OCI-LY7 (cell line): ENCODE measurements around the gene CEACAM20. TPM values are rescaled to one million over a fixed set of nuclear protein-coding genes. Genes with fewer than 3 reads are reported as not detected.
"Not testable (repeated sequence)": the region's sequence is repeated elsewhere in the genome, so short reads cannot be mapped to it uniquely, and the experiment has no call there.

Experiments
- BruUV-seq: library from RNA; stranded (reverse); fragments of 400-500 nt; replicated peaks from 2 replicates; lab custom pipeline; 2021; lab: Mats Ljungman, UMichigan
- CTCF ChIA-PET: fragments of 300-600 bp; sonication (Branson Sonifier 250); formaldehyde crosslinking; loops from one replicate; lab custom pipeline; 2022; ENCODE audit warnings: antibody characterized with exemption; ENCODE audit not compliant: unreplicated experiment; lab: Charles Lee
- POLR2A ChIA-PET: fragments of 300-600 bp; sonication (Branson Sonifier 250); formaldehyde crosslinking; loops from one replicate; lab custom pipeline; 2022; ENCODE audit warnings: antibody characterized with exemption; lab: Charles Lee
- DNase-seq: peaks from one replicate; pipeline ENCODE4 v3.0.0-alpha.2; 2015; ENCODE audit warnings: low spot score
- H2AFZ ChIP-seq: fragments of 200-600 bp; sonication (generic), shearing (Covaris generic); 2 replicates; pipeline ENCODE4 v1.6.1; 2014; ENCODE audit warnings: mild to moderate bottlenecking, antibody characterized with exemption, low read length, moderate library complexity
- H3K27ac ChIP-seq: fragments of 200-600 bp; sonication (generic); 2 replicates; pipeline ENCODE4 v1.5.1; 2014; ENCODE audit warnings: mixed run types, low read depth, mild to moderate bottlenecking, moderate library complexity, low read length, inconsistent platforms; ENCODE audit not compliant: poor library complexity, severe bottlenecking
- H3K36me3 ChIP-seq: fragments of 200-600 bp; sonication (generic); 2 replicates; pipeline ENCODE4 v1.6.1; 2014; ENCODE audit warnings: mild to moderate bottlenecking, antibody characterized with exemption, low read length, moderate library complexity, mixed read lengths; ENCODE audit not compliant: insufficient read depth
- H3K4me1 ChIP-seq: fragments of 200-600 bp; sonication (generic); 2 replicates; pipeline ENCODE4 v1.5.1; 2014; ENCODE audit warnings: mild to moderate bottlenecking, low read length; ENCODE audit not compliant: insufficient read depth, poor library complexity, severe bottlenecking
- H3K4me2 ChIP-seq: fragments of 200-600 bp; sonication (generic); 2 replicates; pipeline ENCODE4 v1.6.1; 2014; ENCODE audit warnings: mild to moderate bottlenecking, low read length
- H3K4me3 ChIP-seq: fragments of 200-600 bp; sonication (generic); 2 replicates; pipeline ENCODE4 v1.5.1; 2014; ENCODE audit warnings: mild to moderate bottlenecking, low read depth, low read length; ENCODE audit not compliant: poor library complexity, severe bottlenecking
- H3K79me2 ChIP-seq: fragments of 200-600 bp; sonication (generic); 2 replicates; pipeline ENCODE4 v1.6.1; 2016; ENCODE audit warnings: low read depth, mild to moderate bottlenecking, low read length, moderate library complexity, mixed read lengths; ENCODE audit not compliant: insufficient read depth
- H3K9me2 ChIP-seq: fragments of 200-600 bp; sonication (generic); 2 replicates; pipeline ENCODE4 v1.6.1; 2016; ENCODE audit warnings: mild to moderate bottlenecking, low read length, mixed read lengths; ENCODE audit not compliant: insufficient read depth
- H3K9me3 ChIP-seq: fragments of 200-600 bp; sonication (generic); 2 replicates; pipeline ENCODE4 v1.6.1; 2014; ENCODE audit warnings: mild to moderate bottlenecking, mixed run types, low read length, mixed read lengths
- H4K20me1 ChIP-seq: fragments of 200-600 bp; sonication (generic); 2 replicates; pipeline ENCODE4 v1.6.1; 2014; ENCODE audit warnings: mild to moderate bottlenecking, antibody characterized with exemption, low read length, moderate library complexity, mixed read lengths; ENCODE audit not compliant: insufficient read depth
- CTCF ChIP-seq: fragments of 200-600 bp; sonication (generic); conservative IDR thresholded peaks from 2 replicates; pipeline ENCODE4 v1.5.1; 2014; ENCODE audit warnings: mild to moderate bottlenecking, antibody characterized with exemption, low read length, moderate library complexity, mixed read lengths
- EZH2phosphoT487 ChIP-seq: fragments of 200-600 bp; sonication (generic); IDR thresholded peaks from 2 replicates; pipeline ENCODE4 v1.6.1; 2018; ENCODE audit warnings: low read depth, borderline replicate concordance, mild to moderate bottlenecking, mixed run types, antibody characterized with exemption, low read length, moderate library complexity, mixed read lengths
- intact Hi-C: fragments of 100-400 bp; cut with micrococcal nuclease; formaldehyde crosslinking; loops from one replicate; pipeline ENCODE4 v1.10.0; 2022; ENCODE audit not compliant: unreplicated experiment
- total RNA-seq, 2 experiments: library from RNA; depleted of rRNA in 1 of 2; stranded (reverse); fragments of >200 nt in 1 of 2; shearing (Covaris generic) in 1 of 2; gene quantifications; 2 replicates each; pipeline ENCODE4 v1.2.3, GENCODE V29; 2014 to 2022

The CEACAM20 gene
- total RNA-seq, 2 experiments from 2014 or later: not detected

- ChIA-PET CTCF (no interaction called here), POLR2A (no interaction called here)
- BruUV-seq: no TSS peak
- Histone ChIP-seq H3K4me1 (no peaks in the 10 kb centered on the region), H2AFZ (no peak overlapping the region), H4K20me1 (no peaks in the 10 kb centered on the region), H3K9me3 (no peaks in the 10 kb centered on the region), H3K4me2 (no peak overlapping the region), H3K36me3 (no peaks in the 10 kb centered on the region), H3K4me3 (no peak overlapping the region), H3K9me2 (no peaks in the 10 kb centered on the region), H3K27ac (no peak overlapping the region), H3K79me2 (no peaks in the 10 kb centered on the region)
- intact Hi-C loops: no loop called here
- no peak for TF ChIP-seq EZH2phosphoT487
- DNase-seq: no peak
These were observed 22.4 kb upstream of the CEACAM20 start for GRCh38 chr19:44551850-44552249.

GRCh38 chr19:44550976-44551375 is 21.5 kb upstream of the CEACAM20 start:
- H3K27ac ChIP-seq, CTCF ChIA-PET, H3K9me2 ChIP-seq, DNase-seq, H3K9me3 ChIP-seq, H4K20me1 ChIP-seq, H3K4me1 ChIP-seq, H3K4me3 ChIP-seq, H2AFZ ChIP-seq, POLR2A ChIA-PET, H3K79me2 ChIP-seq, H3K36me3 ChIP-seq, intact Hi-C loops, BruUV-seq, H3K4me2 ChIP-seq: not testable (repeated sequence)

GRCh38 chr19:44549507-44549906 is 20.0 kb upstream of the CEACAM20 start:
- CTCF ChIA-PET: no interaction called here
- H3K9me2 ChIP-seq: no peaks in the 10 kb centered on the region
- no peak overlapping the region for H3K4me2 ChIP-seq
- no peaks in the 10 kb centered on the region for H3K9me3 ChIP-seq
- H4K20me1 ChIP-seq: no peaks in the 10 kb centered on the region
- no TSS peak for BruUV-seq
- no peak overlapping the region for H3K4me3 ChIP-seq
- POLR2A ChIA-PET: no interaction called here
- no peak overlapping the region for H2AFZ ChIP-seq
- no peak for DNase-seq
- no peak overlapping the region for H3K27ac ChIP-seq
- H3K36me3 ChIP-seq: no peaks in the 10 kb centered on the region
- no peaks in the 10 kb centered on the region for H3K79me2 ChIP-seq
- intact Hi-C loops: no loop called here
- TF ChIP-seq CTCF (no peak), EZH2phosphoT487 (no peak)
- no peaks in the 10 kb centered on the region for H3K4me1 ChIP-seq

- H3K79me2 ChIP-seq: no peaks in the 10 kb centered on the region
- no peaks in the 10 kb centered on the region for H4K20me1 ChIP-seq
- H2AFZ ChIP-seq: no peak overlapping the region
- H3K4me3 ChIP-seq: no peak overlapping the region
- no peaks in the 10 kb centered on the region for H3K9me3 ChIP-seq
- TF ChIP-seq CTCF (no peak), EZH2phosphoT487 (no peak)
- no peaks in the 10 kb centered on the region for H3K9me2 ChIP-seq
- H3K4me1 ChIP-seq: no peaks in the 10 kb centered on the region
- BruUV-seq: no TSS peak
- H3K27ac ChIP-seq: no peak overlapping the region
- DNase-seq: no peak
- no peak overlapping the region for H3K4me2 ChIP-seq
- POLR2A ChIA-PET: no interaction called here
- H3K36me3 ChIP-seq: no peaks in the 10 kb centered on the region
- CTCF ChIA-PET: no interaction called here
- intact Hi-C loops: no loop called here
These were observed 19.3 kb upstream of the CEACAM20 start for GRCh38 chr19:44548736-44549135.
